ENCODE measurements around the gene CD3E. TPM values are rescaled to one million over a fixed set of nuclear protein-coding genes. Genes with fewer than 3 reads are reported as not detected.

The CD3E gene
- total RNA-seq, 3 donors from 2014 or later (not counting 1 experiment from before 2014, with no cell fraction given): 31.6 to 322 (median 155) TPM

- no peaks in the 10 kb centered on the region for H3K4me1 ChIP-seq (ENCODE audit: control insufficient read depth, insufficient read depth, low read length)
- H3K4me3 ChIP-seq (ENCODE audit: low read length): no peak overlapping the region
- intact Hi-C loops (cut with micrococcal nuclease): no loop called here
- no peaks in the 10 kb centered on the region for H3K9me3 Mint-ChIP-seq
- no peaks in the 10 kb centered on the region for H3K27me3 ChIP-seq (ENCODE audit: control insufficient read depth, insufficient read depth, low read length)
- H3K4me3 Mint-ChIP-seq: no peak overlapping the region
- H3K36me3 ChIP-seq (ENCODE audit: control insufficient read depth, insufficient read depth, low read length): no peaks in the 10 kb centered on the region
- TF ChIP-seq CTCF (IDR thresholded peaks at IDR 0.05): no peak
- no peaks in the 10 kb centered on the region for H3K36me3 Mint-ChIP-seq
- no peak overlapping the region for H3K27ac ChIP-seq (ENCODE audit: low read length)
- 75% methylated on average over 2 of the region's 2 CpGs for WGBS (ENCODE audit: insufficient coverage)
- peaks cover 22% of the 10 kb centered on the region in 2 donors for H3K27me3 Mint-ChIP-seq (ENCODE audit: low read depth in 2 of 2)
- DNase-seq (no peak), ATAC-seq (no peak)
- no peaks in the 10 kb centered on the region for H3K9me3 ChIP-seq (ENCODE audit: control insufficient read depth, insufficient read depth, low read length)
- H3K27ac Mint-ChIP-seq: no peak overlapping the region
- no peaks in the 10 kb centered on the region for H3K4me1 Mint-ChIP-seq
Measured at GRCh38 chr11:118272001-118272400, 32.5 kb upstream of the CD3E start.

GRCh38 chr11:118274186-118274585 is 30.3 kb upstream of the CD3E start:
- no peaks in the 10 kb centered on the region for H3K4me1 Mint-ChIP-seq
- no peaks in the 10 kb centered on the region for H3K4me1 ChIP-seq (ENCODE audit: control insufficient read depth, insufficient read depth, low read length)
- H3K9me3 ChIP-seq (ENCODE audit: control insufficient read depth, insufficient read depth, low read length): no peaks in the 10 kb centered on the region
- no peak overlapping the region for H3K27ac ChIP-seq (ENCODE audit: low read length)
- no CpG with 5 or more reads among the region's 2 CpGs for WGBS (ENCODE audit: insufficient coverage)
- no peaks in the 10 kb centered on the region for H3K36me3 Mint-ChIP-seq
- H3K27me3 Mint-ChIP-seq (ENCODE audit: low read depth in 2 of 2): peaks cover 20 to 28% of the 10 kb centered on the region in 2 donors
- intact Hi-C loops (cut with micrococcal nuclease): no loop called here
- H3K36me3 ChIP-seq (ENCODE audit: control insufficient read depth, insufficient read depth, low read length): no peaks in the 10 kb centered on the region
- ATAC-seq (no peak), DNase-seq (no peak)
- H3K27me3 ChIP-seq (ENCODE audit: control insufficient read depth, insufficient read depth, low read length): no peaks in the 10 kb centered on the region
- H3K27ac Mint-ChIP-seq: no peak overlapping the region
- no peaks in the 10 kb centered on the region for H3K9me3 Mint-ChIP-seq
- TF ChIP-seq CTCF (IDR thresholded peaks at IDR 0.05): no peak
- H3K4me3 Mint-ChIP-seq: no peak overlapping the region
- H3K4me3 ChIP-seq (ENCODE audit: low read length): no peak overlapping the region

- no peaks in the 10 kb centered on the region for H3K36me3 ChIP-seq (ENCODE audit: control insufficient read depth, insufficient read depth, low read length)
- no peaks in the 10 kb centered on the region for H3K4me1 ChIP-seq (ENCODE audit: control insufficient read depth, insufficient read depth, low read length)
- no peak overlapping the region for H3K4me3 ChIP-seq (ENCODE audit: low read length)
- no peak for DNase-seq
- no peak overlapping the region for H3K4me3 Mint-ChIP-seq
- intact Hi-C loops (cut with micrococcal nuclease): no loop called here
- ATAC-seq: no peak
- no peak overlapping the region for H3K27ac Mint-ChIP-seq
- peaks cover 16 to 20% of the 10 kb centered on the region in 2 donors for H3K27me3 Mint-ChIP-seq (ENCODE audit: low read depth in 2 of 2)
- 85% methylated on average over 4 of the region's 4 CpGs for WGBS (ENCODE audit: insufficient coverage)
- H3K27ac ChIP-seq (ENCODE audit: low read length): no peak overlapping the region
- no peaks in the 10 kb centered on the region for H3K36me3 Mint-ChIP-seq
- H3K27me3 ChIP-seq (ENCODE audit: control insufficient read depth, insufficient read depth, low read length): no peaks in the 10 kb centered on the region
- H3K9me3 Mint-ChIP-seq: no peaks in the 10 kb centered on the region
- H3K4me1 Mint-ChIP-seq: no peaks in the 10 kb centered on the region
- no peaks in the 10 kb centered on the region for H3K9me3 ChIP-seq (ENCODE audit: control insufficient read depth, insufficient read depth, low read length)
- no peak for TF ChIP-seq CTCF (IDR thresholded peaks at IDR 0.05)
Measured at GRCh38 chr11:118275176-118275575, 29.4 kb upstream of the CD3E start.

- no peak for ATAC-seq
Measured at GRCh38 chr11:118276422-118276821, 28.1 kb upstream of the CD3E start.

More at GRCh38 chr11:118276422-118276821, 28.1 kb upstream of the CD3E start:
- H3K27me3 ChIP-seq (ENCODE audit: control insufficient read depth, insufficient read depth, low read length): no peaks in the 10 kb centered on the region
- no peak for DNase-seq
- 95% methylated on average over 1 of the region's 1 CpG for WGBS (ENCODE audit: insufficient coverage)
- H3K36me3 ChIP-seq (ENCODE audit: control insufficient read depth, insufficient read depth, low read length): no peaks in the 10 kb centered on the region
- H3K9me3 ChIP-seq (ENCODE audit: control insufficient read depth, insufficient read depth, low read length): no peaks in the 10 kb centered on the region
- intact Hi-C loops (cut with micrococcal nuclease): no loop called here
- H3K27ac Mint-ChIP-seq: no peak overlapping the region
- no peaks in the 10 kb centered on the region for H3K9me3 Mint-ChIP-seq
- no peaks in the 10 kb centered on the region for H3K36me3 Mint-ChIP-seq
- no peak overlapping the region for H3K27ac ChIP-seq (ENCODE audit: low read length)
- H3K4me1 Mint-ChIP-seq: peaks cover 0 to 3% of the 10 kb centered on the region in 2 donors
- H3K4me3 ChIP-seq (ENCODE audit: low read length): no peak overlapping the region
- no peak for TF ChIP-seq CTCF (IDR thresholded peaks at IDR 0.05)
- H3K27me3 Mint-ChIP-seq (ENCODE audit: low read depth in 2 of 2): peaks cover 16 to 20% of the 10 kb centered on the region in 2 donors
- H3K4me3 Mint-ChIP-seq: no peak overlapping the region
- H3K4me1 ChIP-seq (ENCODE audit: control insufficient read depth, insufficient read depth, low read length): peaks cover 3% of the 10 kb centered on the region
